ENCODE measurements around the gene KIAA1671. TPM values are rescaled to one million over a fixed set of nuclear protein-coding genes. Genes with fewer than 3 reads are reported as not detected.

The KIAA1671 gene
- total RNA-seq, 1 experiment from 2014 or later: 68.1 TPM

GRCh38 chr22:24968066-24968561 lies 15.6 kb downstream of the KIAA1671 start:
- no peaks in the 10 kb centered on the region for H3K9me3 Mint-ChIP-seq (ENCODE audit: unreplicated experiment)
- ChIA-PET CTCF (interaction anchor here (0.5 to 1.4 kb wide), 7 partner anchors 9 to 138 kb away, joined by 3 to 5 read pairs (median 4); partner anchors contain the start of gene KIAA1671), POLR2A (interaction anchor here (5.6 to 20.9 kb wide), 2 partner anchors 14 to 18 kb away, joined by 50 to 468 read pairs; partner anchors contain the start of gene KIAA1671)
- H3K4me1 Mint-ChIP-seq (ENCODE audit: insufficient read depth, unreplicated experiment): peaks cover 43% of the 10 kb centered on the region
- DNase-seq (ENCODE audit: unreplicated experiment): peak; percentile 87
- H3K27ac Mint-ChIP-seq (ENCODE audit: low read depth, unreplicated experiment): peak overlapping the region; percentile 89
- no peaks in the 10 kb centered on the region for H3K27me3 Mint-ChIP-seq (ENCODE audit: insufficient read depth, unreplicated experiment)
- H3K36me3 Mint-ChIP-seq (ENCODE audit: insufficient read depth, unreplicated experiment): peaks cover 23% of the 10 kb centered on the region
- intact Hi-C loops (cut with micrococcal nuclease): no loop called here
- TF ChIP-seq CTCF (IDR thresholded peaks at IDR 0.05; ENCODE audit: unreplicated experiment): no peak
- BruUV-seq (replicated peaks): no TSS peak
- H3K4me3 Mint-ChIP-seq (ENCODE audit: unreplicated experiment): no peak overlapping the region

GRCh38 chr22:24969560-24970301 lies 17.2 kb downstream of the KIAA1671 start:
- CTCF ChIA-PET: interaction anchor here (0.7 to 2.2 kb wide), 7 partner anchors 8 to 244 kb away, joined by 3 to 6 read pairs (median 4); no protein-coding TSS in a partner anchor
- TF ChIP-seq CTCF (IDR thresholded peaks at IDR 0.05; ENCODE audit: unreplicated experiment): no peak
- intact Hi-C loops (cut with micrococcal nuclease): no loop called here
- Mint-ChIP-seq H3K27ac (ENCODE audit: low read depth, unreplicated experiment) (peak overlapping the region; percentile 89), H3K4me1 (ENCODE audit: insufficient read depth, unreplicated experiment) (peaks cover 51% of the 10 kb centered on the region), H3K9me3 (ENCODE audit: unreplicated experiment) (no peaks in the 10 kb centered on the region), H3K27me3 (ENCODE audit: insufficient read depth, unreplicated experiment) (no peaks in the 10 kb centered on the region), H3K4me3 (ENCODE audit: unreplicated experiment) (peak overlapping the region; percentile 30), H3K36me3 (ENCODE audit: insufficient read depth, unreplicated experiment) (peaks cover 19% of the 10 kb centered on the region)
- POLR2A ChIA-PET: interaction anchor here (0.6 to 20.9 kb wide), 3 partner anchors 11 to 17 kb away, joined by 4 to 468 read pairs (median 50); partner anchors contain the start of gene KIAA1671
- peak; percentile 71 for DNase-seq (ENCODE audit: unreplicated experiment)
- BruUV-seq (replicated peaks): no TSS peak

- H3K9me3 Mint-ChIP-seq (ENCODE audit: unreplicated experiment): no peaks in the 10 kb centered on the region
- no peak overlapping the region for H3K4me3 Mint-ChIP-seq (ENCODE audit: unreplicated experiment)
- intact Hi-C loops (cut with micrococcal nuclease): no loop called here
- peaks cover 55% of the 10 kb centered on the region for H3K4me1 Mint-ChIP-seq (ENCODE audit: insufficient read depth, unreplicated experiment)
- TF ChIP-seq CTCF (IDR thresholded peaks at IDR 0.05; ENCODE audit: unreplicated experiment): no peak
- no peak for DNase-seq (ENCODE audit: unreplicated experiment)
- ChIA-PET CTCF (interaction anchor here (1.0 kb wide), 1 partner anchor 18 kb away, joined by 4 read pairs; no protein-coding TSS in a partner anchor), POLR2A (interaction anchor here (20.9 kb wide), 1 partner anchor 14 kb away, joined by 468 read pairs; no protein-coding TSS in a partner anchor)
- BruUV-seq (replicated peaks): no TSS peak
- H3K36me3 Mint-ChIP-seq (ENCODE audit: insufficient read depth, unreplicated experiment): peaks cover 20% of the 10 kb centered on the region
- H3K27me3 Mint-ChIP-seq (ENCODE audit: insufficient read depth, unreplicated experiment): no peaks in the 10 kb centered on the region
- peak overlapping the region; percentile 33 for H3K27ac Mint-ChIP-seq (ENCODE audit: low read depth, unreplicated experiment)
Measured at GRCh38 chr22:24972369-24972768, 19.9 kb downstream of the KIAA1671 start.

GRCh38 chr22:24973872-24974271 lies 21.4 kb downstream of the KIAA1671 start:
- intact Hi-C loops (cut with micrococcal nuclease): no loop called here
- no peak overlapping the region for H3K4me3 Mint-ChIP-seq (ENCODE audit: unreplicated experiment)
- peaks cover 56% of the 10 kb centered on the region for H3K4me1 Mint-ChIP-seq (ENCODE audit: insufficient read depth, unreplicated experiment)
- no peak for DNase-seq (ENCODE audit: unreplicated experiment)
- ChIA-PET CTCF (interaction anchor here (0.6 to 1.9 kb wide), 8 partner anchors 8 to 77 kb away, joined by 3 to 4 read pairs (median 4); no protein-coding TSS in a partner anchor), POLR2A (interaction anchor here (0.9 to 20.9 kb wide), 3 partner anchors 12 to 21 kb away, joined by 3 to 468 read pairs (median 3); no protein-coding TSS in a partner anchor)
- H3K27me3 Mint-ChIP-seq (ENCODE audit: insufficient read depth, unreplicated experiment): no peaks in the 10 kb centered on the region
- H3K9me3 Mint-ChIP-seq (ENCODE audit: unreplicated experiment): no peaks in the 10 kb centered on the region
- BruUV-seq (replicated peaks): no TSS peak
- peaks cover 28% of the 10 kb centered on the region for H3K36me3 Mint-ChIP-seq (ENCODE audit: insufficient read depth, unreplicated experiment)
- TF ChIP-seq CTCF (IDR thresholded peaks at IDR 0.05; ENCODE audit: unreplicated experiment): no peak
- no peak overlapping the region for H3K27ac Mint-ChIP-seq (ENCODE audit: low read depth, unreplicated experiment)

Data from MCF 10A (cell line).